Measurements from ENCODE around the gene HSPB8.
A peak's percentile ranks its signal among the peaks of the same experiment; 100 is the strongest.
"Not testable (repeated sequence)": the region's sequence is repeated elsewhere in the genome, so short reads cannot be mapped to it uniquely, and the experiment has no call there.

Gene HSPB8

GRCh38 chr12:119206348-119207062, 27.8 kb downstream of the HSPB8 start:
- no peak for DNase-seq

- no peak for DNase-seq
Observed at GRCh38 chr12:119207063-119207560, 28.4 kb downstream of the HSPB8 start.

GRCh38 chr12:119208626-119209061, 29.9 kb downstream of the HSPB8 start:
- DNase-seq: peak; percentile 31 to 62

- no peak for DNase-seq
Observed at GRCh38 chr12:119211884-119212283, 33.2 kb downstream of the HSPB8 start.

- DNase-seq: no peak
Observed at GRCh38 chr12:119216084-119216483, 37.4 kb downstream of the HSPB8 start.

GRCh38 chr12:119218875-119219274, 40.1 kb downstream of the HSPB8 start:
- DNase-seq: not testable (repeated sequence)

GRCh38 chr12:119222222-119222951, 43.7 kb downstream of the HSPB8 start:
- no peak for DNase-seq

- no peak for DNase-seq
Observed at GRCh38 chr12:119225454-119225853, 46.7 kb downstream of the HSPB8 start.

GRCh38 chr12:119227292-119227691, 48.6 kb downstream of the HSPB8 start:
- no peak for DNase-seq

GRCh38 chr12:119229205-119229604, 50.5 kb downstream of the HSPB8 start:
- no peak for DNase-seq

GRCh38 chr12:119229837-119230236, 51.1 kb downstream of the HSPB8 start:
- peak; percentile 73 to 81 for DNase-seq

GRCh38 chr12:119230807-119231206, 52.1 kb downstream of the HSPB8 start:
- no peak for DNase-seq

- DNase-seq: no peak
Observed at GRCh38 chr12:119231774-119232173, 53.0 kb downstream of the HSPB8 start.

- peak in 1 of 2 experiments; percentile 27 for DNase-seq
Observed at GRCh38 chr12:119235197-119235751, 56.5 kb downstream of the HSPB8 start.

- DNase-seq: no peak
Observed at GRCh38 chr12:119236372-119236771, 57.6 kb downstream of the HSPB8 start.

- no peak for DNase-seq
Observed at GRCh38 chr12:119239040-119239439, 60.3 kb downstream of the HSPB8 start.

- DNase-seq: no peak
Observed at GRCh38 chr12:119241049-119241448, 62.3 kb downstream of the HSPB8 start.

GRCh38 chr12:119241580-119242169, 62.9 kb downstream of the HSPB8 start:
- DNase-seq: no peak

Data from NCI-H1930 (cell line).